Liver (tissue), 9 donors: Measurements from ENCODE around the gene DHCR24. TPM values are rescaled to one million over a fixed set of nuclear protein-coding genes. Genes with fewer than 3 reads are reported as not detected.

Source experiments
- DNase-seq: peaks from one replicate; pipeline ENCODE4 v3.0.0-alpha.2; 2017; ENCODE audit warnings: low spot score
- H3K27ac ChIP-seq, 2 donors: one replicate each; pipeline ENCODE4 v1.7.0; 2013; ENCODE audit warnings: inconsistent platforms in 2 of 2, low read length in 2 of 2, control low read depth in 1 of 2, low read depth in 1 of 2, mild to moderate bottlenecking in 1 of 2
- H3K27me3 ChIP-seq, 4 donors: one replicate each; pipeline versions ENCODE4 v1.6.1 to v1.7.0; 2013; ENCODE audit warnings: low read length in 3 of 4, inconsistent platforms in 1 of 4, mild to moderate bottlenecking in 1 of 4, moderate library complexity in 1 of 4; ENCODE audit not compliant: control insufficient read depth in 4 of 4, insufficient read depth in 4 of 4
- H3K36me3 ChIP-seq, 4 donors: one replicate each; pipeline versions ENCODE4 v1.6.1 to v1.7.0; 2013; ENCODE audit warnings: low read length in 3 of 4, mild to moderate bottlenecking in 3 of 4, low read depth in 1 of 4, moderate library complexity in 1 of 4; ENCODE audit not compliant: control insufficient read depth in 4 of 4, insufficient read depth in 3 of 4
- H3K4me1 ChIP-seq, 4 donors: one replicate each; pipeline versions ENCODE4 v1.6.1 to v1.7.0; 2013; ENCODE audit warnings: low read length in 3 of 4, mild to moderate bottlenecking in 3 of 4, moderate library complexity in 1 of 4; ENCODE audit not compliant: control insufficient read depth in 4 of 4, insufficient read depth in 4 of 4
- H3K4me3 ChIP-seq, 3 donors: one replicate each; pipeline versions ENCODE4 v1.6.1 to v1.7.0; 2013; ENCODE audit warnings: low read length in 3 of 3, control low read depth in 1 of 3, low read depth in 1 of 3, mild to moderate bottlenecking in 1 of 3
- H3K9ac ChIP-seq, 2 donors: one replicate each; pipeline ENCODE4 v1.7.0; 2013; ENCODE audit warnings: low read length in 2 of 2, mild to moderate bottlenecking in 2 of 2, moderate library complexity in 2 of 2, control low read depth in 1 of 2, low read depth in 1 of 2
- H3K9me3 ChIP-seq, 4 donors: one replicate each; pipeline versions ENCODE4 v1.6.1 to v1.7.0; 2013; ENCODE audit warnings: low read length in 3 of 4; ENCODE audit not compliant: control insufficient read depth in 4 of 4
- ATF3 ChIP-seq: IDR thresholded peaks from 2 replicates; pipeline ENCODE4 v1.6.1; 2016; ENCODE audit warnings: antibody characterized with exemption
- CTCF ChIP-seq: fragments of 150-350 bp; IDR thresholded peaks from 2 replicates; pipeline ENCODE4 v1.5.1; 2017; ENCODE audit warnings: improper control_type of control experiment, low read depth, low read length; ENCODE audit not compliant: missing input control
- EGR1 ChIP-seq, 2 donors: IDR thresholded peaks; 2 replicates each; pipeline ENCODE4 v1.6.1; 2016 to 2018; ENCODE audit warnings: antibody characterized with exemption in 2 of 2, low read depth in 2 of 2
- FOXA1 ChIP-seq: IDR thresholded peaks from 2 replicates; pipeline ENCODE4 v1.6.1; 2016; ENCODE audit warnings: antibody characterized with exemption
- FOXA2 ChIP-seq: IDR thresholded peaks from 2 replicates; pipeline ENCODE4 v1.6.1; 2016; ENCODE audit warnings: antibody characterized with exemption
- GABPA ChIP-seq, 2 donors: IDR thresholded peaks in 1 of 2; conservative IDR thresholded peaks in 1 of 2; 2 replicates each; pipeline ENCODE4 v1.6.1; 2016; ENCODE audit warnings: antibody characterized with exemption in 2 of 2, mild to moderate bottlenecking in 1 of 2, moderate library complexity in 1 of 2
- HNF4A ChIP-seq, 2 donors: conservative IDR thresholded peaks; 2 replicates each; pipeline ENCODE4 v1.6.1; 2016; ENCODE audit warnings: antibody characterized with exemption in 2 of 2, mild to moderate bottlenecking in 2 of 2
- HNF4G ChIP-seq: IDR thresholded peaks from 2 replicates; pipeline ENCODE4 v1.6.1; 2016; ENCODE audit warnings: antibody characterized with exemption
- JUND ChIP-seq, 2 donors: IDR thresholded peaks; 2 replicates each; pipeline ENCODE4 v1.6.1; 2016; ENCODE audit warnings: antibody characterized with exemption in 2 of 2
- MAX ChIP-seq: IDR thresholded peaks from 2 replicates; pipeline ENCODE4 v1.6.1; 2016; ENCODE audit warnings: antibody characterized with exemption
- NR2F2 ChIP-seq: IDR thresholded peaks from 2 replicates; pipeline ENCODE4 v1.6.1; 2016; ENCODE audit warnings: antibody characterized with exemption
- RAD21 ChIP-seq, 2 donors: IDR thresholded peaks; 2 replicates each; pipeline ENCODE4 v1.6.1; 2016; ENCODE audit warnings: antibody characterized with exemption in 2 of 2, mild to moderate bottlenecking in 2 of 2
- REST ChIP-seq: IDR thresholded peaks from 2 replicates; pipeline ENCODE4 v1.6.1; 2016; ENCODE audit warnings: antibody characterized with exemption, mild to moderate bottlenecking
- RXRA ChIP-seq, 2 donors: IDR thresholded peaks; 2 replicates each; pipeline ENCODE4 v1.6.1; 2017 to 2018; ENCODE audit warnings: antibody characterized with exemption in 2 of 2, mild to moderate bottlenecking in 1 of 2
- SP1 ChIP-seq: IDR thresholded peaks from 2 replicates; pipeline ENCODE4 v1.6.1; 2018; ENCODE audit warnings: antibody characterized with exemption, mild to moderate bottlenecking
- TAF1 ChIP-seq: conservative IDR thresholded peaks from 2 replicates; pipeline ENCODE4 v1.6.1; 2016; ENCODE audit warnings: antibody characterized with exemption, mild to moderate bottlenecking
- WGBS: extraction: QIAGEN DNeasy Blood & Tissue Kit; methylation state at CpG from one replicate; pipeline ENCODE4 v1.1.7; 2013; 5-methylcytosine and 5-hydroxymethylcytosine counted together
- polyA plus RNA-seq, 2 donors: library from polyadenylated mRNA; stranded (reverse) in 1 of 2; unstranded in 1 of 2; fragments of 200-250 nt in 1 of 2; fragments of >200 nt in 1 of 2; fragmentation: Nextera tagmentation in 1 of 2; extraction: Ambion mirVana in 1 of 2; gene quantifications; one replicate each; pipeline versions ENCODE4 v1.2.1 to v1.2.3, GENCODE V29; 2013 to 2015
- total RNA-seq, 2 donors: library from RNA; depleted of rRNA; stranded (reverse); fragments of >200 nt; gene quantifications; one replicate each; pipeline ENCODE4 v1.2.3, GENCODE V29; 2014
- donor health status: healthy.
- donor health status: healthy.
- donor health status: healthy.
- donor health status: healthy.
- donor health status: healthy.

Gene DHCR24
- total and polyA plus RNA-seq, 4 donors, result 271 to 815 (median 600) TPM

GRCh38 chr1:54842206-54842915, 44.6 kb downstream of the DHCR24 start:
- TF ChIP-seq RAD21 (IDR thresholded peaks at IDR 0.05) (no peak), HNF4A (conservative IDR thresholded peaks at IDR 0.05) (no peak), GABPA (IDR thresholded peaks at IDR 0.05 in 1 of 2, conservative IDR thresholded peaks at IDR 0.05 in 1 of 2) (no peak), EGR1 (IDR thresholded peaks at IDR 0.05; ENCODE audit: low read depth in 2 of 2) (no peak), JUND (IDR thresholded peaks at IDR 0.05) (no peak), CTCF (no peak), HNF4G (no peak), TAF1 (no peak), MAX (no peak), NR2F2 (no peak), ATF3 (no peak)
- 93% methylated on average over 10 of the region's 10 CpGs for WGBS
- no peaks in the 10 kb centered on the region for H3K27me3 ChIP-seq
- no peak overlapping the region for H3K4me3 ChIP-seq
- H3K9me3 ChIP-seq, result no peaks in the 10 kb centered on the region
- peaks cover 2 to 5% (median 3%) of the 10 kb centered on the region in 4 donors for H3K36me3 ChIP-seq
- DNase-seq, result no peak
- no peak overlapping the region for H3K9ac ChIP-seq
- H3K27ac ChIP-seq, result no peak overlapping the region
- peaks cover 0 to 4% (median 0%) of the 10 kb centered on the region in 4 donors for H3K4me1 ChIP-seq

- H3K9ac ChIP-seq, result no peak overlapping the region
- H3K27ac ChIP-seq, result no peak overlapping the region
- H3K36me3 ChIP-seq, result peaks cover 0 to 2% (median under 1%) of the 10 kb centered on the region in 4 donors
- no peak overlapping the region for H3K4me3 ChIP-seq
- H3K4me1 ChIP-seq, result peaks cover 0 to 4% (median 0%) of the 10 kb centered on the region in 4 donors
- 97% methylated on average over 2 of the region's 2 CpGs for WGBS
- TF ChIP-seq SP1, result no peak
- no peak for TF ChIP-seq MAX
- TF ChIP-seq JUND (IDR thresholded peaks at IDR 0.05), result no peak
- no peak for TF ChIP-seq RXRA (IDR thresholded peaks at IDR 0.05)
- no peak for TF ChIP-seq GABPA (IDR thresholded peaks at IDR 0.05 in 1 of 2, conservative IDR thresholded peaks at IDR 0.05 in 1 of 2)
- TF ChIP-seq HNF4G, result no peak
- no peak for TF ChIP-seq ATF3
- TF ChIP-seq NR2F2, result no peak
- TF ChIP-seq RAD21 (IDR thresholded peaks at IDR 0.05), result no peak
- no peak for TF ChIP-seq FOXA1
- no peak for TF ChIP-seq REST
- TF ChIP-seq CTCF, result no peak
- TF ChIP-seq TAF1, result no peak
- no peak for TF ChIP-seq FOXA2
- no peak for DNase-seq
- H3K9me3 ChIP-seq, result no peaks in the 10 kb centered on the region
- H3K27me3 ChIP-seq, result no peaks in the 10 kb centered on the region
Observed at GRCh38 chr1:54839824-54840223, 47.2 kb downstream of the DHCR24 start.
